ENCODE results near the gene LCN15. TPM values are rescaled to one million over a fixed set of nuclear protein-coding genes. Genes with fewer than 3 reads are reported as not detected.

LCN15 gene
- total and polyA plus RNA-seq, 2 of the 13 experiments (the other 11 are each of a cell fraction or from before 2014, with no cell fraction given) = 1.3 to 53.7 TPM

GRCh38 chr9:136808075-136808805, 43.9 kb upstream of the LCN15 start (continued):
- TF ChIP-seq PRMT3 (CRISPR knock-in tag; IDR thresholded peaks at IDR 0.05; ENCODE audit: borderline replicate concordance, low read depth) (no peak), ZSCAN20 (CRISPR knock-in tag; IDR thresholded peaks at IDR 0.05; ENCODE audit: borderline replicate concordance) (peak; percentile 50; the same call in 1 of the 2 replicates), HNRNPK (IDR thresholded peaks at IDR 0.05; ENCODE audit: low read depth, low read length, poor library complexity, severe bottlenecking) (peak; percentile 13), ZNF180 (CRISPR knock-in tag; IDR thresholded peaks at IDR 0.05; ENCODE audit: borderline replicate concordance, low read depth) (no peak)

GRCh38 chr9:136807281-136808074, 43.2 kb upstream of the LCN15 start, which contains the start of gene RABL6:
Gene RABL6 (plus strand): TSS chr9:136807948. CDS start chr9:136808197, 249 bp downstream.
- no peak for FAIRE-seq
- POLR2A ChIA-PET = interaction anchor here (1.0 to 5.0 kb wide), 8 partner anchors 7 to 248 kb away, joined by 3 to 35 read pairs (median 6); partner anchors contain the start of genes CCDC183, TMEM141 and TRAF2
- TF ChIP-seq ARID2 (CRISPR knock-in tag; IDR thresholded peaks at IDR 0.05; ENCODE audit: borderline replicate concordance) (no peak), GABPB1 (CRISPR knock-in tag; IDR thresholded peaks at IDR 0.05) (peak; percentile 53; the same call in 1 of the 2 replicates), PAWR (CRISPR knock-in tag; IDR thresholded peaks at IDR 0.05; ENCODE audit: borderline replicate concordance) (0 out of 2 replicates have a peak, but pooled peaks have one; percentile 55), FOXC1 (CRISPR knock-in tag; IDR thresholded peaks at IDR 0.05; ENCODE audit: borderline replicate concordance) (peak; percentile 65; the same call in 1 of the 2 replicates), NFYB (CRISPR knock-in tag; IDR thresholded peaks at IDR 0.05) (no peak), CENPX (CRISPR knock-in tag; IDR thresholded peaks at IDR 0.05) (no peak), CHD4 (IDR thresholded peaks at IDR 0.05; ENCODE audit: borderline replicate concordance, low read length) (no peak), ZNF20 (CRISPR knock-in tag; IDR thresholded peaks at IDR 0.05) (no peak), YEATS2 (CRISPR knock-in tag; IDR thresholded peaks at IDR 0.05; ENCODE audit: borderline replicate concordance) (no peak), FUBP1 (CRISPR knock-in tag; IDR thresholded peaks at IDR 0.05; ENCODE audit: borderline replicate concordance) (no peak), ZNF3 (CRISPR knock-in tag; IDR thresholded peaks at IDR 0.05) (no peak), ZNF552 (CRISPR knock-in tag; IDR thresholded peaks at IDR 0.05; ENCODE audit: borderline replicate concordance) (0 out of 2 replicates have a peak, but pooled peaks have one; percentile 23), HES4 (CRISPR knock-in tag; IDR thresholded peaks at IDR 0.05; ENCODE audit: borderline replicate concordance) (peak; percentile 19; the same call in 1 of the 2 replicates), ZZZ3 (CRISPR knock-in tag; IDR thresholded peaks at IDR 0.05; ENCODE audit: borderline replicate concordance) (no peak), ZFP41 (CRISPR knock-in tag; IDR thresholded peaks at IDR 0.05; ENCODE audit: borderline replicate concordance) (no peak)

More at GRCh38 chr9:136807281-136808074, 43.2 kb upstream of the LCN15 start, which contains the start of gene RABL6:
- WGBS (ENCODE audit: low lambda C conversion rate) = 0% methylated on average over 2 of the region's 96 CpGs
- CTCF ChIA-PET (ENCODE audit: low intra/inter-chr PET ratio, low total read pairs) = interaction anchor here (1.0 kb wide), 1 partner anchor 15 kb away, joined by 4 read pairs; no protein-coding TSS in a partner anchor
- H4K20me1 ChIP-seq (ENCODE audit: insufficient read depth, low read length) = no peaks in the 10 kb centered on the region; the same call in 1 of the 2 replicates
- H3K36me3 ChIP-seq (replicated peaks in 1 of 2; ENCODE audit: control insufficient read depth in 1 of 2, insufficient read depth in 2 of 2, low read length in 2 of 2) = peaks cover 2 to 7% of the 10 kb centered on the region in 2 experiments; a peak in 2 of 5 replicates
- BruUV-seq (replicated peaks) = TSS peak; percentile 63
- DNase-seq (ENCODE audit: low spot score) = peak; percentile 40
- in situ Hi-C loops (cut with HindIII; ENCODE audit: extremely low pct_ligation_motif_present, low pct_unique_long_range_greater_than_20kb) = no loop called here
- intact Hi-C loops (cut with micrococcal nuclease; ENCODE audit: unreplicated experiment) = no loop called here
- H3K9ac ChIP-seq (ENCODE audit: insufficient read depth, low read depth, low read length) = peak within 1 kb of the TSS; percentile 86
- H2AFZ ChIP-seq (ENCODE audit: low read length) = no peak within 1 kb of the TSS
- H3K4me3 ChIP-seq (replicated peaks in 1 of 3; ENCODE audit: insufficient read depth in 1 of 3, low read depth in 2 of 3, low read length in 3 of 3) = peak within 1 kb of the TSS; percentile 88 to 96 (median 92)
- H3K4me1 ChIP-seq (ENCODE audit: insufficient read depth, low read length) = peaks cover 68% of the 10 kb centered on the region
- no peaks in the 10 kb centered on the region for H3K9me3 ChIP-seq (ENCODE audit: low read length)
- H3K27ac ChIP-seq (ENCODE audit: extremely low read length, insufficient read depth, low read length) = peak within 1 kb of the TSS; percentile 76
- peak; percentile 58 for ATAC-seq
- peaks cover 59% of the 10 kb centered on the region for H3K79me2 ChIP-seq (ENCODE audit: insufficient read depth, low read length)
- no peaks in the 10 kb centered on the region for H3K27me3 ChIP-seq (ENCODE audit: control insufficient read depth in 1 of 2, insufficient read depth in 2 of 2, low read length in 2 of 2)
- peak within 1 kb of the TSS; percentile 88 for H3K4me2 ChIP-seq (ENCODE audit: low read depth, low read length)
